HAP-1 (cell line): Measurements from ENCODE around the gene FOXD4L1.
A peak's percentile ranks its signal among the peaks of the same experiment; 100 is the strongest.
"Not testable (repeated sequence)": the region's sequence is repeated elsewhere in the genome, so short reads cannot be mapped to it uniquely, and the experiment has no call there.

Experiments used
- DNase-seq, 2 experiments: peaks; one replicate each; pipeline ENCODE4 v3.0.0-alpha.2; 2016 to 2020; ENCODE audit warnings: low spot score in 2 of 2
- H3K27me3 ChIP-seq: fragments of 250-450 bp; sonication (Bioruptor Pico); 2 replicates; pipeline ENCODE4 v1.5.1; 2020; ENCODE audit warnings: low read depth, mild to moderate bottlenecking, moderate library complexity
- H3K36me3 ChIP-seq: fragments of 250-450 bp; sonication (Bioruptor Pico); replicated peaks from 2 replicates; pipeline ENCODE4 v1.5.1; 2020; ENCODE audit warnings: mild to moderate bottlenecking
- H3K4me1 ChIP-seq: fragments of 250-450 bp; sonication (Bioruptor Pico); 2 replicates; pipeline ENCODE4 v1.5.1; 2020; ENCODE audit warnings: mild to moderate bottlenecking
- H3K4me3 ChIP-seq: fragments of 250-450 bp; sonication (Bioruptor Pico); 2 replicates; pipeline ENCODE4 v1.5.1; 2020; ENCODE audit warnings: mild to moderate bottlenecking, moderate library complexity
- H3K9me3 ChIP-seq: fragments of 250-450 bp; sonication (Bioruptor Pico); 2 replicates; pipeline ENCODE4 v1.5.1; 2020; ENCODE audit warnings: mild to moderate bottlenecking, moderate library complexity
- in situ Hi-C: fragments of 300-500 bp; cut with MboI; formaldehyde crosslinking; loops from 3 replicates; pipeline ENCODE4 v1.14.3; 2020; ENCODE audit warnings: low sequenced_read_pairs, inconsistent platforms, mixed read lengths

FOXD4L1 gene

DNA sequence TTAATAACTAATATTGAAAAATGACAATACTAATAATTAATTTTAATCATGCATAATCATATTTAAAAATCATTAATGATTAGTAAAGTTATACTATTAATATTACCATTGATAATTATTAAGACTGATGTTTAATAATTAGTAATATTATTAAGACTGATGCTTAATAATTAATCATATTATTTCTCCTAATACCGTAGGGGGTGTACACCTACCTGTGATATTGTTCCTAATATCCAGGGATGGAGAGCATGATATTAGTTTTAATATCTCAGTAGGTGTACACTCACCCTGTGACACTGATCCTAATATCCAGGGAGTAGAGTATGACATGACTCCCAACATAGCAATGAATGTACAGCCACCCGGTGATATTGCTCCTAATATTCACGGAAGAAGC is 12.4 kb downstream of the FOXD4L1 start:
- H3K4me1 ChIP-seq, H3K9me3 ChIP-seq, DNase-seq, in situ Hi-C loops, H3K4me3 ChIP-seq, H3K36me3 ChIP-seq, H3K27me3 ChIP-seq: not testable (repeated sequence)

DNA sequence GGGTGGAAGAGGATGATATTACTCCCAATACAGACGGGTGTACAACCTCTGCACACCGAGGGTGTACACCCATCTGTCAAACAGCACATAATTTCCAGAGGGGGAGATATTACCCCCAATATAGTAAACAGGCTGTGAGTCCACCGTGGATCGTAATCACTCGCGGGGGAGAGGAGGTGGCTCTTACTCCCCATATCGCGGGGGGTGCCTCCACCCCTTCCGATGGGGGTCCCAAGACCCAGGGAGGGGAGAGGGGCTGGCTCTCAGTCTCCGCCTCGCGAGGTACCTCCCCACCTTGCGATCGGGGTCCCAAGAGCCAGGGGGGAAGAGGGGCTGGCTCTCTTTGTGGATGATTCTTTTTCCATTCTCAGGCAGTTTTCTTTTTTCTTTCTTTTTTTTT is 13.4 kb downstream of the FOXD4L1 start:
- H3K9me3 ChIP-seq, DNase-seq, H3K4me1 ChIP-seq, in situ Hi-C loops, H3K27me3 ChIP-seq, H3K36me3 ChIP-seq, H3K4me3 ChIP-seq: not testable (repeated sequence)

DNA sequence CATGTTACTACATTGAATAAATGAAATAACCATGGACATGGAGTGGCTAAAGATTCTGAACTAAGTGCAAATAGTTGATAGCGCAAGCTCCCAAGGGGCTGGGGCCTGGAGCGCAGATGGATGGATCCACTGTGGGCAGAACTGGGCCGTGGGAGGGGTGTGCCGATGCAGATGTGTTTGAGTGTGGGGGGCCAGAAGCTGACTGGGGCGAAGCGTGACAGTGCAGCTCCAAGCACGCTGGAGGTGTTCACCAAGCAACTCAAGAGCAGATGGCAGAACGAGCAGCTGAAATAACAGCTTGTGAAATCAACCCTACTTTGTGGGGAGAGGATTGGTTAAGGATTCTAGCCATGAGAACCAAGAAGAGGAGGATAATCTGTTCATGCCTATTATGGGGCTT is 17.0 kb downstream of the FOXD4L1 start:
- H3K27me3 ChIP-seq, H3K4me3 ChIP-seq, H3K4me1 ChIP-seq, H3K36me3 ChIP-seq, in situ Hi-C loops, DNase-seq, H3K9me3 ChIP-seq: not testable (repeated sequence)

DNA sequence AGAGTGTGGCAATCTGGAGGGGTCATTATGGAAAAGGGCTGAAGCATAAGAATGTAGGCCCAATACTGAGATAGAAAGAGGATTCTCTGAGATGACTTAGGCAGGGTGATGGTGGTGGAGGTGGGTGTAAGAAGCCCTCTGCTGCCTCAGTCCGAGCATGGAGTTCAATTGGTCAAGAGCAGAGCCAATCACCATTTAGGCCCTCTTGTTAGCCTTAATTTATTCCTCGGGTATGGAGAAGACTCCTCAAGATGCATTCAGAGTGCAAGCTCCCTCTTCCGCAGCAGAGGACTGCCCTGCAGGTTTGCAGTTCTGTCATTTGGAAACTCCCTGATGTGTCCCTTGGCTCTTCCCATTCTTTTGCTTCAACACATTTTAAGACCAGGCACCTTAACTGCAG is 17.5 kb downstream of the FOXD4L1 start:
- H3K4me1 ChIP-seq, in situ Hi-C loops, H3K36me3 ChIP-seq, H3K27me3 ChIP-seq, DNase-seq, H3K9me3 ChIP-seq, H3K4me3 ChIP-seq: not testable (repeated sequence)

DNA sequence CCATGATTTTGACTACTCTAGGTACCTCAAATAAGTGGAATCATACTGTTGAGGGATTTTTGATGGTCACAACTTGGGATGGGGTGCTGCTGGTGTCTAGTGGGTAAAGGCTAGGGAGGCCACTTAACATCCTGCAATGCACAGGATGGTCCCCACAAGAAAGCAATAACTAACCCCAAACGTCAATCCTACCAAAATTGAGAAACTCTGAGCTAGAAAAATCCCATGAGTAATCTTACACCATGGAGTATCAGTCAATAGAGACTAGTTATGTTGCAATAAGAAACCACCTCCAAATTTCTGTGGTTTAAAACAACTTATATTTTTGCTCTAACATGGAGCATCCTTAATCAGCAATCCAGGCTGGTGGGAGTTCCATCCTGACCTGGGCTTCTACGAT is 18.6 kb downstream of the FOXD4L1 start:
- in situ Hi-C loops, H3K36me3 ChIP-seq, DNase-seq, H3K9me3 ChIP-seq, H3K4me1 ChIP-seq, H3K27me3 ChIP-seq, H3K4me3 ChIP-seq: not testable (repeated sequence)

DNA sequence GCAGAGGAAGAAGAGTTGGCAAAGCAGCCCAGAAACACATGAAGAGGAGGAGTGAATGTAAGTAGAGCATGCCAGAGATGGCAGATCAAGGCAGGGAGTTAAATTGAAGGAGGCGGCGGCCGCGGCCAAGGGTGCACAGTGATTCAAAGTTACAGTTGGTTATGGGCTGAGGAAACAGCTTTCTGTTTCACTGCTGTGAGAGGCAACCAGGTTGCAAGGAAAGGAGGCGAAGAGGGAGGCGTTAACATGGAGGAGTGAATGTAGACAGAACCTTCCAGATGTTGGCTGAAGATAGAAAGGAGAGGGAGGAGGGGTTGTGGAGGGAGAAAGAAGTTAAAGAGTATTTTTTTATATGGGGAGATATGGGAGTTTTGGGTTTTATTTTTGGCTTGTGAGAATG is 22.4 kb downstream of the FOXD4L1 start:
- H3K36me3 ChIP-seq, DNase-seq, H3K4me3 ChIP-seq, H3K4me1 ChIP-seq, H3K9me3 ChIP-seq, in situ Hi-C loops, H3K27me3 ChIP-seq: not testable (repeated sequence)

DNA sequence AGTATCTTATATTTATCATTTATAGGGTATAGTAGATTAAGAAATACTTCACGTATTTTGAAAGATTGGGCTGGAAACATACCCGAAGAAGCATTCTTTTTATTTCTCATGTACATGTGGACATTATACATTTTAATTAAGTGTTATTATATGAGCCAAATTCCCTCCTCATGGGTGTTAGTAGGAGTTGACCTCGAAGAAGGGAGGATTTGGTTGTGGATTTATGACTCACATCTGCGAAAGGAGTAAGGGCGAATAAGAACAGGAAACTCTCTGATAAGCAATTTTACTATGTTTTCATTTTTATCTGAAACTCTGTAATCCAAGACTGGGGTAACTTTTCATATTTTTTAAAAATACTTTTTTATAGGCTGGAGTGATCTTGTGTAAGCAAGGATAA is 23.0 kb downstream of the FOXD4L1 start:
- H3K4me3 ChIP-seq, in situ Hi-C loops, DNase-seq, H3K9me3 ChIP-seq, H3K4me1 ChIP-seq, H3K27me3 ChIP-seq, H3K36me3 ChIP-seq: not testable (repeated sequence)

DNA sequence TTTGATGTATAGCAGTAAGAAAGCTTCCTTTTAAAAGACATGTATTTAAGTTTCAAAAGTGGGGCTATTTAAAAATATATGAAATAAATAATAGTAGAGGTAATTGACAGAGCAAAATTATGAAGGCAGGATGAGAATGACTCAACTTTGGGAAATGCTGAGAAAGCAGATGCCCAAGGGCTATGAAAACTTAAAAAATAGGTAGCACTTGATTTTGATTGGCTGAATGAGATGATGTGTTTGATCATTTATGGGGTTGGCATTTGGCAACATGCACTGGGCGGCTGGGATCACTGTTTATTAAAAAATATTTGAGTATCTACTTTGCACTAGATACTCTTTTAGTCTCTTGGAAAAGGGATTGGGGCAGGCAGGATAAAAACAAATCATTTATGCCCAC is 26.5 kb downstream of the FOXD4L1 start:
- H3K9me3 ChIP-seq, H3K36me3 ChIP-seq, H3K4me1 ChIP-seq, H3K4me3 ChIP-seq, H3K27me3 ChIP-seq, DNase-seq, in situ Hi-C loops: not testable (repeated sequence)

DNA sequence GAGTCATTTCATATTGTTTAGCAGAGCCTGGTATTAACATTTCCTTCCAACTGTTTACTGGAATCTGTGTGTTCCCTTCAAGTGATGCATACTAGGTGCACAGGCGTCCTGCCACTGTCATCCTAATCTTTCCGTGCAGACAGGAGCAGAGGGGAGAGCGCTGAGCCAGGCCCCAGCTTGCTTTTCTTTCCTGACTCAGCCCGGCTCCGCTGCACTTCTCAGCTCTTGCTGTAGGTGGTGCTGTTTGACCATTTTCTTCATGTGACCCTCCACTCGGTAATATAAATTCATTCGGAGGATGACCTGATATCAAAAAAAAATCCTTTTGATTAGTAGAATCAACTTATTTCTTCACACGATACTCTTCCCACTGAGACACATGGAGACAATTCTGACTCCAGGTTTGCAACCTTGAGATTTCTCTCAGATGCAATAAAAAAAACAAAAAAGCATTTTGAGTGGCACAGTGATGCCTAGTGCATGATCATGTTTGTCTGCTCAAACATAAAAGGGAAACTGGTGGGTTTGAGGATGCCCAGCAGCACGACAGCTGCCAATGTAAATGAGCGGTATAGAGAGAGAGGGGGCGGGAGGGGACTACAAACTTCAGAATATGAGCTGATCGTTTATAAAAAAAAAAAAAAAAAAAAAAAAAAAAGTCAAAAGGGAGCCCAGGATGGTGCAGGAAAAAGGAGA is 29.0 kb downstream of the FOXD4L1 start:
- H3K27me3 ChIP-seq, DNase-seq, H3K9me3 ChIP-seq, H3K4me1 ChIP-seq, in situ Hi-C loops, H3K36me3 ChIP-seq, H3K4me3 ChIP-seq: not testable (repeated sequence)

DNA sequence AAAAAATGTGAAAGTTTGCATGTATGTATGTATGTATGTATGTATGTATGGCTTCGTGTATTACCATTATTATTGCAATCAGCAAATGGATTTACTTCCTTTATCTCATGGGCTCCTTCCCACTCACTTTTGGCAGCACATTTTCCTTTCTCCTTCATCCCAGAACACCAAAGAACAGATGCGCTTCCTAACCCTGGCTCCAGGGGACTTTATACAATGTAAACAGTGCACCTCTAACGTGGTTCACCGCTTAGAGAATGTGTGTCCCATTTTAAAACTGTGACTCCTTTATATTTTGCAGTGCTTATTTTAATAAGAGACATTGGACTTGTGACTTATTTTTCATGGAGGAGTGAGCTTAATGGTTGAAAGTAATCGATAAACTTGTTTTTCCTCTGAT is 29.7 kb downstream of the FOXD4L1 start:
- H3K36me3 ChIP-seq, H3K4me3 ChIP-seq, H3K4me1 ChIP-seq, H3K27me3 ChIP-seq, in situ Hi-C loops, H3K9me3 ChIP-seq, DNase-seq: not testable (repeated sequence)

DNA sequence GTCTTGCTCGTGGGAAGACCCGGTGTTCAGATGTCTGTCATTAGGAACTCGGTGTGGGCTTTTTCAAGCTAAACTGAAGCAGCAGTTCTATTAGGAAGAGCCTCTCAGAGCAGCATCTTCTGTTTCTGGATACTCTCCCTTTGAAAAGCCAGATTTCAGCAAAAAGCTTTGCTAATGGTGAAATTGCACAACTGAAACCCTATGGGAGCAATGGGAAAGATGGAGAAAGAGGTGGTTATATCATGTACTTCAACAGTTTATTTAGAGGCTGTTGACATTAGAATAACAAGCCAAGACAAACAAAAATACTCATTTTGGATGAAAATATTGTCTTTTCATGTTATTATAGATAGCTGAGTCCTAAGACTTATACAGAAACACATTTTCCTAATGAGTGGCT is 30.4 kb downstream of the FOXD4L1 start:
- in situ Hi-C loops, result not testable (repeated sequence)

DNA sequence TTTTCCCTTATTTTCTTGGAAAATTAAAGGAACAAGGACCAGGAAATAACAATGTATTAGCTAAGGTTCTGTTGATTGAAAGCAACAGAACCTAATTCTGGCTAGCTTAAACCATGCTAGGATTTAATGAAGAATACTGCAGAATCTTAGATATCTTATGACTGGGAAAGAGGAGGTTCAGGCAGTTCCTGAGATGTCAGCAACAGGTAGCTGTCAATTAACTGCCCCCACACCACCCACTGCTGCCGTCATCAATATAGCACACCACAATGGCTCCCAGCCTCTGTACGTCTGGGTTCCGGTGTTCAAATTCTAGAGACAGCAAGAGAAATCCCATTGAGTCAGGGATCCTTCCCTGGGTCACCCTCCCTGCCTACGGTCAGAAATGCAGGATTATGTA is 34.5 kb downstream of the FOXD4L1 start:
- DNase-seq, H3K4me3 ChIP-seq, in situ Hi-C loops, H3K36me3 ChIP-seq, H3K27me3 ChIP-seq, H3K9me3 ChIP-seq, H3K4me1 ChIP-seq: not testable (repeated sequence)

More for the DNA sequence above, 30.4 kb downstream of the FOXD4L1 start:
- not testable (repeated sequence) for H3K9me3 ChIP-seq, H3K4me1 ChIP-seq, H3K27me3 ChIP-seq, H3K36me3 ChIP-seq, H3K4me3 ChIP-seq, DNase-seq

DNA sequence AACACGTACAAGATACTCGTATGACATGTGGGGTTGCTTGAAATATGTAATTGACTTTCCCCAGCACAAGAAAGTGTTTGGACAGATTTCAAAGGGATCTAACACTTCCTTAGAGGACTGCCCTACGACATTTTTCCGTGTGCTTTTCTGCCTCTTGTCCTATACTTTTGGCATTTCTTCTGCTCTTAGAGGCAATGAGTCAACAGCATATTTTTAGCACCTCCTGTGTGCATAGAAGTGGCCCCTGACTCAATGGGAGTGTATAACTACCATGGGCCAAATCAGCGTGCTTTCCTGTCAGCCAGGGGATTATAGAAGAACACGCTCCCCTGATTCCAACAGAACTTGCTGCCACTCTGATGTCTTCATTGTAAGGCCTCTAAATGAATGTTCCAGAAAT is 38.1 kb downstream of the FOXD4L1 start:
- H3K4me1 ChIP-seq, in situ Hi-C loops, H3K27me3 ChIP-seq, DNase-seq, H3K9me3 ChIP-seq, H3K4me3 ChIP-seq, H3K36me3 ChIP-seq: not testable (repeated sequence)

DNA sequence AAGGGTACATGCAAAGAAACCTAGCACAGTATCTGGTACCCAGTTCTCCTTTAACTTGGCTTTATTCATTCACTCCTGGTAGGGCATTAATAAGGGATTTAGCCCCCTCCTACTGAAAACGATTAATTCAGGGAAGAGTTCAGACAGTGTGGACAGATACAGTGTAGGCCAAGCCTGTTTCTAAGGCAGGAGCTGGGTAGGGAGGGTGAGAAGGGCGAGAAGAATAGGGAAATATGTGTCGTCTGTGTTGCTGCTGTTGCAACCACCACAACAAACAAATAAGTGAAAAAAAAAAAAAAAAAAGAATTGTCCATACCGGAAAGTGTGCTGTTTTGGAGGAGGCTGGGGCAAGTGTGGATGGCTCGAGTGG is 42.4 kb downstream of the FOXD4L1 start:
- H3K36me3 ChIP-seq, H3K27me3 ChIP-seq, in situ Hi-C loops, H3K9me3 ChIP-seq, DNase-seq, H3K4me3 ChIP-seq, H3K4me1 ChIP-seq: not testable (repeated sequence)

DNA sequence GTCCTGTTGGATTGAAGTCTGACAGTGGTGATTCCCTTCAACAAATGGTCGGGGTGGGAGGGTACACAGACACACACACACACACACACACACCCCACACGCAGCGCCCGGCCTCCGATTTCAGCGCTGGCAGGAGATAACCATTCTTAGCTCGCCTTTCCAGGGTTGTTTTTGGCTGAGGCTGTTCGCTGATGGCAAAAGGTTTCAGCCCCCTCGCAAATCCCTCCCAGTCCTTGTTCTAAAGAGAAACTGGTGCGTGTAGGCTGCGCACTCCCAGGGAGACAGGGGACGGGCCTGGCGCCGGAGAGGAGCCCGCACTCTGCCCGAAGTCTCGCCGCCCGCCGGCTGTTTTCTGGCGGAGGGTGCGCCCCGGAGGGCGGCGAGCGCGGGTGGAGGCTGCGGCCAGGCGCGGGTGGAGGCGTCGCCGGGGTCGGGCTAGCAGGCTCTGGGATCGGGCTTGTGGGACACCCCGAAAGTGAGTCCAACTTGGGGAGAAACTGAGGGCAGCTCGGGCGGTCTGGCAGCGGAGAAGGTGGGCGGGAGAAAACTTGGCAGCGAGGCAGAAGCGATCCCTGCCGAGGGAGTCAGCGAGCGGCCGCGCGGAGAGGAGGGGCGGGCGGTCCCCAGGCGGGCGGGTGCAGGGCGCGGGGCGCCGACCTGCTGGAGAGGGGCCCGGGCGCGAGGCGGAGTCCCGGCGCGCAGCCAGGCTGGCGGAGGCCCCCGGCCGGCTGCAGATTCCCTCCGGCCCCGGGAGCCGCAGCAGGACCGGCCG is 42.9 kb downstream of the FOXD4L1 start:
- peak in 1 of 2 experiments; percentile 48 for DNase-seq

More for the DNA sequence above, 42.9 kb downstream of the FOXD4L1 start:
- H3K4me3 ChIP-seq, result peak overlapping the region; percentile 28
- H3K9me3 ChIP-seq, H3K27me3 ChIP-seq, H3K4me1 ChIP-seq, in situ Hi-C loops, H3K36me3 ChIP-seq: not testable (repeated sequence)
